ENCODE measurements around the gene PRKACB.

The PRKACB gene

DNA sequence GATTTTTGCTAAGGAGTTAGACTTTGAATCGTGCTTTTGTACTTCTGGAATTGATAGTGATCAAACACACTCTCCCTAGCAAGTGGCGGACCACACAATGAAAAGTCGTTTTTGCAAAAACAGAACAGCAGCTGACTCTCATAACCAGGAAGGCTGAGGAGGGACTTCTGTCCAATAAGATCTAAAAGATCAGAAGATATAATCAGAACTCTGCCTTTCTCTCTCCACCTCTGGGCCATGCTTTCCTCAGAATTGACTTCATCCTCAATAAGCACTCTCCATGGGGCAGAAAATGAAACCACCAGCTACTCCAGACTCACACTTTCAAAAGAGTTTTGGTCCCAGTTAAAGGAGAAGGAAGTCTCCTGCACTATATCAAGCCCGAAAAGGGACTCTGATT, 102.1 kb downstream of the PRKACB start:
- no peak for DNase-seq
- Histone ChIP-seq H3K4me3 (ENCODE audit: low read depth, low read length) (no peak overlapping the region), H3K9me3 (ENCODE audit: severe bottlenecking) (peaks cover 7% of the 10 kb centered on the region), H3K36me3 (no peaks in the 10 kb centered on the region), H3K27ac (no peak overlapping the region), H3K27me3 (ENCODE audit: insufficient read depth, low read depth, severe bottlenecking) (no peaks in the 10 kb centered on the region)
- TF ChIP-seq, protein P1, sequence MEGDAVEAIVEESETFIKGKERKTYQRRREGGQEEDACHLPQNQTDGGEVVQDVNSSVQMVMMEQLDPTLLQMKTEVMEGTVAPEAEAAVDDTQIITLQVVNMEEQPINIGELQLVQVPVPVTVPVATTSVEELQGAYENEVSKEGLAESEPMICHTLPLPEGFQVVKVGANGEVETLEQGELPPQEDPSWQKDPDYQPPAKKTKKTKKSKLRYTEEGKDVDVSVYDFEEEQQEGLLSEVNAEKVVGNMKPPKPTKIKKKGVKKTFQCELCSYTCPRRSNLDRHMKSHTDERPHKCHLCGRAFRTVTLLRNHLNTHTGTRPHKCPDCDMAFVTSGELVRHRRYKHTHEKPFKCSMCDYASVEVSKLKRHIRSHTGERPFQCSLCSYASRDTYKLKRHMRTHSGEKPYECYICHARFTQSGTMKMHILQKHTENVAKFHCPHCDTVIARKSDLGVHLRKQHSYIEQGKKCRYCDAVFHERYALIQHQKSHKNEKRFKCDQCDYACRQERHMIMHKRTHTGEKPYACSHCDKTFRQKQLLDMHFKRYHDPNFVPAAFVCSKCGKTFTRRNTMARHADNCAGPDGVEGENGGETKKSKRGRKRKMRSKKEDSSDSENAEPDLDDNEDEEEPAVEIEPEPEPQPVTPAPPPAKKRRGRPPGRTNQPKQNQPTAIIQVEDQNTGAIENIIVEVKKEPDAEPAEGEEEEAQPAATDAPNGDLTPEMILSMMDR (IDR thresholded peaks at IDR 0.05; ENCODE audit: low read depth, low read length): no peak

DNA sequence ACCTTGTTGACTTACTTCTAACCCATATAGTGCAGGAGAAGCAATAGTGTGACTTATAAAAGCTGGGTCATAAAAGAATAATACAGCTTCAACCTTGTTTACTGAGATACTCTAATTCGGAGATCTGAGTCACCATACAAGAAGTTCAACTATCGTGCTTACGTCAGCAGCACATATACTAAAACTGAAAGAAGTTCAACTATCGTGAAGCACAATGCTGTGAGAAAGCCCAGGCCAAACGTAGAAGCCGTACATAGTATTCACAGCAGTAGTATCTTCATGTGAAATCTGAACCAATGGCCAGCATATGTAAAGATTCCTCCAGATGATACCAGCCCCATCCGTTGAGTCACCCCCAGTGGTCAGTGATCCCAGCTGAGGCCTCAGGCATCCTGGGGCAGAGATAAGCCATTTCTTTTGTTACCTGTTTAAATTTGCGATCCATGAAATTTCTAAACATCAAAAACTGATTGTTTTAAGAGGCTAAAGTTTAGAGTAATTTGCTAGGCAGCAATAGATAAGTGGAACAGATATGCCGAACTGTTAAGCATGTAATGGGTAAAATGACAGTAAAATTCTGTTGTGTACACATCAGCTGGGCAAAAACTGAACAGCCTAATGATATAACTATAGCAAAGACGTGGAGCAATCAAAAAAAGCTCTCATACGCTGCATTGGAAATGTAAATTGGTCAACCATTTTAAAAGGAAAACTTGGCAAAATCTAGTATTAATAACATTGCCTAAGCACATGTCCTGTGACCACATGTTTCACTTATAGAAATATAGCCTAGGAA, 103.6 kb downstream of the PRKACB start:
- peaks cover 7% of the 10 kb centered on the region for H3K9me3 ChIP-seq (ENCODE audit: severe bottlenecking)
- TF ChIP-seq, protein P1 (IDR thresholded peaks at IDR 0.05; ENCODE audit: low read depth, low read length): no peak
- no peaks in the 10 kb centered on the region for H3K27me3 ChIP-seq (ENCODE audit: insufficient read depth, low read depth, severe bottlenecking)
- H3K27ac ChIP-seq: no peak overlapping the region
- H3K4me3 ChIP-seq (ENCODE audit: low read depth, low read length): no peak overlapping the region
- no peak for DNase-seq
- H3K36me3 ChIP-seq: no peaks in the 10 kb centered on the region

DNA sequence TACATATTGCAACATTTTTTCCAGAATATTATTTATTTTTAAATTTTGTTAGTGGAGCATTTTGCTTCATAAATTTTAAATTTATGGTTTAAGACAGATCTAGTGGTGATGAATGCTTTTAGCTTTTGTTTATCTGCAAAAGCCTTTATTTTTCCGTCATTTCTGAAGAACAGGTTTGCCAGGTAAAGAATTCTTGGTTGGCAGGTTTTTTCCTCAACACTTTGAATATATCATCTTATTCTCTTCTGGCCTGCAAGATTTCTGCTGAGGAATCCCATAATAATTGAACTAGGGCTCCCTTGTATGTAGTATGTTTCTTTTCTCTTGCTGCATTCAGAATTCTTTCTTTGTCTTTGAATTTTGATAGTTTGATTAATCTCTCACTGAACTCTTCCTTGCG, 106.6 kb downstream of the PRKACB start:
- DNase-seq: no peak
- peaks cover 7% of the 10 kb centered on the region for H3K9me3 ChIP-seq (ENCODE audit: severe bottlenecking)
- H3K4me3 ChIP-seq (ENCODE audit: low read depth, low read length): no peak overlapping the region
- no peaks in the 10 kb centered on the region for H3K36me3 ChIP-seq
- no peak overlapping the region for H3K27ac ChIP-seq
- H3K27me3 ChIP-seq (ENCODE audit: insufficient read depth, low read depth, severe bottlenecking): no peaks in the 10 kb centered on the region
- TF ChIP-seq, protein P1 (IDR thresholded peaks at IDR 0.05; ENCODE audit: low read depth, low read length): no peak

DNA sequence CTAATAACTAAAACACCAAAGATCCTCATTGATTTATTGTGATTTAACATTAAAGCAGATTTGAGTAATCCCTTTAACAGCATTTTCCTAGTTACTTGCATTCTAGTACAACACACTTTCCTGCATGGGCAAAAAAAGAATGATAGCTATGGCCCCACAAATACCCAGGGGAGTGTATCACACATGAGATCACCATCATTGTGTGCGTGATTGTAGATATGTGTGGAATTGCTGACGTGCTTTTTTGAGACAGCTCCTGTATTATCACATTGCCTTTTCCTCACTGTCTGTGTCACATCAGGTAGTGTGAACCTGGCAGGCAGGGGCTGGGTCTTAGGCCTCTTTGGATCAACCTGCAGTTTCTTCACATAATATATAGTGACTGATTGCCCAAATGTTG, 109.0 kb downstream of the PRKACB start:
- TF ChIP-seq, protein P1 (IDR thresholded peaks at IDR 0.05; ENCODE audit: low read depth, low read length): no peak
- Histone ChIP-seq H3K9me3 (ENCODE audit: severe bottlenecking) (peaks cover 7% of the 10 kb centered on the region), H3K4me3 (ENCODE audit: low read depth, low read length) (no peak overlapping the region), H3K27me3 (ENCODE audit: insufficient read depth, low read depth, severe bottlenecking) (no peaks in the 10 kb centered on the region), H3K27ac (0 out of 2 replicates have a peak overlapping the region, but pooled peaks have one; percentile 1), H3K36me3 (no peaks in the 10 kb centered on the region)
- DNase-seq: peak; percentile 18

DNA sequence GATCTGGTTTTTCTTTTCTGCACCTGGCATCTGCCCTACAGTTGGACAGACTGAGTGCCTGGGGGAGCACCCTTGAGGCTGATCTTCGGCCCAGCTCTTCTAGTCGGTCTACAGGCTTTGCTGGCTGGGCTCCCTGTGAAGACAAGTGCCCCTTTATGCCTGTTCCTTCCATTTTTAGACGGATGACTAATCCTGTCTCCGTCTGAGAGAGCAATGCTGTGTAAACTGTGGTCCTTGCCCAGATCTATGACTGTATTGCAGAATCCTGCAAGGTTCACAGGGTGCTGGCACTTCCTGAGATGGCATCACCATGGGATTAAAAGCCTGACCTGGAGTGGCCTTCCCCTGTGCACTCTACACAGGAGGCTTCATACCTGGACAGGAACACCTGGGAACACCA, 109.8 kb downstream of the PRKACB start:
- TF ChIP-seq, protein P1 (IDR thresholded peaks at IDR 0.05; ENCODE audit: low read depth, low read length): no peak
- no peaks in the 10 kb centered on the region for H3K36me3 ChIP-seq
- peaks cover 7% of the 10 kb centered on the region for H3K9me3 ChIP-seq (ENCODE audit: severe bottlenecking)
- no peak overlapping the region for H3K4me3 ChIP-seq (ENCODE audit: low read depth, low read length)
- H3K27me3 ChIP-seq (ENCODE audit: insufficient read depth, low read depth, severe bottlenecking): no peaks in the 10 kb centered on the region
- no peak for DNase-seq
- no peak overlapping the region for H3K27ac ChIP-seq
